ENCODE results near the gene MRTFB.
A peak's percentile ranks its signal among the peaks of the same experiment; 100 is the strongest.
"Not testable (repeated sequence)": the region's sequence is repeated elsewhere in the genome, so short reads cannot be mapped to it uniquely, and the experiment has no call there.

MRTFB gene

GRCh38 chr16:14119799-14120198 is 48.7 kb downstream of the MRTFB start:
- ChIA-PET POLR2A (no interaction called here), CTCF (no interaction called here)
- DNase-seq (ENCODE audit: extremely low spot score): no peak
- no peak for TF ChIP-seq CTCF (IDR thresholded peaks at IDR 0.05; ENCODE audit: control extremely low read depth, extremely low read depth, low read depth, missing control alignments)

DNA sequence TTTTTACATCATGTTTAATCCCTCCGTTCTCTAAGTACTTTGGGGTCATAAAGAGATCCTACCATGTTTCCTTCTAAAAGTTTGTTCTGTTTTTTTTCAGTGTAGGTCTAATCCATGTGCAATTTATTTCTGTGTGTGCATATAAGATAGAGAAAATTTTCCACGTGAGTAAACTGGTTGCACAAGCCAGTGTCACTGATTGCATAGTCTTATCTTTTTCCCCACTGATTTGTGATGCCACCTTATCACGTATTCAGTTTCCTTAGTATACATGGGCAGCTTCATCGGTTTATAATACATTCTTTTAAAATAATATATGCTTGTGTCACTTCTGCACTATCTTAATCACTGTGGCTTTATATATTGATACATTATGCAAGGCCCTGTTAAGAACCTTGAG is 49.2 kb downstream of the MRTFB start:
- POLR2A ChIA-PET: no interaction called here
- TF ChIP-seq CTCF (IDR thresholded peaks at IDR 0.05; ENCODE audit: control extremely low read depth, extremely low read depth, low read depth, missing control alignments): no peak
- CTCF ChIA-PET: interaction anchor here (1.2 to 1.3 kb wide), 2 partner anchors 8 to 10 kb away, joined by 3 to 4 read pairs; no protein-coding TSS in a partner anchor
- DNase-seq (ENCODE audit: extremely low spot score): no peak

DNA sequence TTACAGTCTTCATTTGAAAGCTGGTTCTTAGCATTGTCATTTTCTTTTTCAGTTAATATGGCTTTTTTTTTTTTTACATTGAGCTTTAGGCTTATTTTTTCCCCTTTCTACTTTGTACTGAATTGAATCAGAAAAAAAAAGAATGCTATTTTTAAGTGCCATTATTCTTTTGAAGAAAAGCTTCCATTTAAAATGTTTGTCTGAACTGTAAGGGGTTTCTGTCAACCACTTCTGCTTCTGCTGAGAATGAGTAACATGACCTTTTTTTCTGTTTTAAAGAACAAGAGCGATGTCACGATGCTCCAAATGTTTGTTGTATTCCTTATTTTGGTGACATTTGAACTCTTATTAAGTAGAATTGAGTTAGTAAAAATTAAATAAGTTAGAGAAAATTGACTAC is 50.0 kb downstream of the MRTFB start:
- peak; percentile 13 for DNase-seq (ENCODE audit: extremely low spot score)
- TF ChIP-seq CTCF (IDR thresholded peaks at IDR 0.05; ENCODE audit: control extremely low read depth, extremely low read depth, low read depth, missing control alignments): no peak
- ChIA-PET CTCF (interaction anchor here (0.9 to 1.3 kb wide), 3 partner anchors 9 to 13 kb away, joined by 3 to 4 read pairs (median 3); no protein-coding TSS in a partner anchor), POLR2A (no interaction called here)

DNA sequence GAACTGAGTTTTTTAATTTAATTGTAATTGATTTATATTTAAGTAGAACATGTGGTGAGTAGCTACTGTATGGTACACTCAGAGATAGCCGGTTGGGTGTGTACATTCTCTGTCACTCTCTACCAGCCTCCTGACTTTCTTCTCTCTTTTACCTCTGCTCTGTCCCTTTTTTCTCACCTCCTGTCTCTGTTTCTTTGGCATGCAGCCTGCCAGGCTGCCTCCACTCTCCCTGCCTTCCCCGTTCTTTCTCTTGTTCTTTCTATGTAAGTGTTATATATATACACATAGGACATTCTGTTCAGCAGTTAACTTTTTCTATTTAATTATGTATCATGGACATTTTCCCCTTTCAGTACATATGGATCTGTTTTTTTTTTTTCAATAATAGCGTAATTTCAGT is 50.8 kb downstream of the MRTFB start:
- TF ChIP-seq CTCF (IDR thresholded peaks at IDR 0.05; ENCODE audit: control extremely low read depth, extremely low read depth, low read depth, missing control alignments): no peak
- POLR2A ChIA-PET: no interaction called here
- CTCF ChIA-PET: interaction anchor here (0.9 to 1.3 kb wide), 2 partner anchors 12 to 14 kb away, joined by 3 to 4 read pairs; no protein-coding TSS in a partner anchor
- no peak for DNase-seq (ENCODE audit: extremely low spot score)

GRCh38 chr16:14122430-14122829 is 51.3 kb downstream of the MRTFB start:
- POLR2A ChIA-PET; DNase-seq (ENCODE audit: extremely low spot score): not testable (repeated sequence)
- CTCF ChIA-PET: interaction anchor here (2.5 kb wide), 1 partner anchor 203 kb away, joined by 6 read pairs; the partner anchor contains the start of gene ERCC4

DNA sequence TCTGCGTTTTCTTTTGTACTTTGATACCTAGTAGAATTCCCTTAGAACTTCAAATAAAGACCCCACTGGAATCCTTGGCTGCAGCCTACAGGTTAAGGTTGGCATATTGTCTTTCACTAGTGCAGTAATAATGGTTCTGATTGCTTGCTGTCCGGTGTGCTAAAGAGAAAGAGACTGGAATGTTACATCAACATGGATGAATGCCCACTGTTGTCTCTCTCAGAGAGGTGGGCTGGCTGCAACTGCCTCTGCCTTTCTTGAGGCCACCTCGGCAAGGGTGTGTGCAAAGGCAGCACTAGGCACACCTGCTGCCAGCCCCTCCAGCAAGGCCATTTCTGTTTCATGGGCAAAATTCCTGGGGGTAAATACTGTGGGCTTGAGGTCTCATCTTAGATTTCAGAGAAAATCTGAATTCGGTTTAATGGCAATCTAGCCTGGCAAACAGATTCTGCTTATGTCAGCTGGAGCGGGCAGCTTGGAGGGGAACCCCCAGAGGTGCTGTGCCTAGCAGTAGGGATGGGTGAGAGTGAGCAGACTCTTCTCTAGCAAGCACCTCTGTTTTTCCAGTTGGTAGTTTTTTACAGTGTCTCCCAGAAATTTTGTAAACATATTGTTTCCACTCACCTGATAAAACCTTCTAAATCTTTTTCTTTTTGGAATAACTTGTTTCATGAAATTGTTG is 54.0 kb downstream of the MRTFB start:
- DNase-seq (ENCODE audit: extremely low spot score): no peak
- ChIA-PET POLR2A (no interaction called here), CTCF (interaction anchor here (1.3 kb wide), 1 partner anchor 61 kb away, joined by 3 read pairs; no protein-coding TSS in a partner anchor)
- TF ChIP-seq CTCF (IDR thresholded peaks at IDR 0.05; ENCODE audit: control extremely low read depth, extremely low read depth, low read depth, missing control alignments): no peak

GRCh38 chr16:14125708-14126107 is 54.6 kb downstream of the MRTFB start:
- TF ChIP-seq CTCF (IDR thresholded peaks at IDR 0.05; ENCODE audit: control extremely low read depth, extremely low read depth, low read depth, missing control alignments): no peak
- POLR2A ChIA-PET: no interaction called here
- CTCF ChIA-PET: interaction anchor here (1.3 to 1.4 kb wide), 2 partner anchors 25 to 60 kb away, joined by 3 read pairs; no protein-coding TSS in a partner anchor
- DNase-seq (ENCODE audit: extremely low spot score): no peak

Data from GM10248 (cell line).